PFSK-1 (cell line): ENCODE data around the gene RARB.

Experiments used
- FOXP2 ChIP-seq: optimal IDR thresholded peaks from 2 replicates; pipeline ENCODE3; 2011; ENCODE audit warnings: borderline replicate concordance, control low read depth, inconsistent platforms; ENCODE audit not compliant: insufficient read depth; ENCODE audit errors: extremely low read length, extremely low read depth
- POLR2AphosphoS5 ChIP-seq: IDR thresholded peaks from 2 replicates; pipeline ENCODE4 v1.6.1; 2012; ENCODE audit warnings: low read depth, mild to moderate bottlenecking, control low read depth, low read length, moderate library complexity
- SIN3A ChIP-seq: IDR thresholded peaks from 2 replicates; pipeline ENCODE4 v1.6.1; 2012; ENCODE audit warnings: mild to moderate bottlenecking, low read length, moderate library complexity, borderline replicate concordance; ENCODE audit not compliant: insufficient read depth
- TAF1 ChIP-seq: IDR thresholded peaks from 2 replicates; pipeline ENCODE4 v1.6.1; 2012; ENCODE audit warnings: low read length, control low read depth, borderline replicate concordance; ENCODE audit not compliant: insufficient read depth
- TF ChIP-seq, protein P1 (sequence below), 2 experiments: IDR thresholded peaks; 2 replicates each; pipeline versions ENCODE4 v1.6.1 to v1.8.0; 2011 to 2012; ENCODE audit warnings: low read depth in 2 of 2, low read length in 2 of 2, control low read depth in 1 of 2, inconsistent platforms in 1 of 2, mild to moderate bottlenecking in 1 of 2, moderate library complexity in 1 of 2; ENCODE audit not compliant: insufficient read depth in 1 of 2

The RARB gene

DNA sequence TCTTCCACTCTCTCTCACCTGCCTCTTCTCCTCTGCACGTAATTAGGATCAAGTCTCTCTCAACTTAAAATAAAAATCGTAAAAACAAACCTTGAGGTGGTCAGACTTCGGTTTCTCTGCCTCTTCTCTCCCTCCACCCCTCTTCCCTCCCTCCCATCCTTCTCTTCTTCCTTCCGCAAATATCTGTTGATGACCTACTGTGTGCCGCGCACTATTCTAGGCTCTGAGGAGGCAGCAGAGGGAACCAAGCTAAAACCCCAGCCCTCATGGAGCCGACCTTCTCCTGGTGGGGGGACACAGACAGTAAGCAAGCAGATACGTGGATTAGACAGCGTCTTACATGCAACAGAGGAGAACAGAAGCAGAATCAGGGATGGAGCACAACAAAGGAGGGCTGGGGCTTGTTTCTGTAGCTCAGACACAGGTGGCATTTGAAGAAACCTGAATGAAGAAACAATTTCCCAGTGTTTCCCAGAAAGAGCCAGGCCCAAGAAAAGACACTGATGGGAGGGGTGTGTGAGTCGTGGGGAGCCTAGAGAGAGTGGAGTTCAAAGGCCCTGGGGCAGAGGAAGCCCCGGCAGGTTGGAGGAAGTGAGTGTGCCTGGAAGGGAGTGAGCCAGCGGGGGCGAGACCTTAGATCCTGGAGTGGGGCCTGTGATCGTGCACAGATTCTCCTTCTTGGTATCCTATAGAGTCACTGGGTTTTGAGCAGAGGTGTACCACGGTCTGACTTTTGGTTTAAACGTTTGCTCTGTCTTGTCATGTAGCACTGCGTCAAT is 156.1 kb downstream of the RARB start:
- TF ChIP-seq TAF1: no peak
- TF ChIP-seq, protein P1, sequence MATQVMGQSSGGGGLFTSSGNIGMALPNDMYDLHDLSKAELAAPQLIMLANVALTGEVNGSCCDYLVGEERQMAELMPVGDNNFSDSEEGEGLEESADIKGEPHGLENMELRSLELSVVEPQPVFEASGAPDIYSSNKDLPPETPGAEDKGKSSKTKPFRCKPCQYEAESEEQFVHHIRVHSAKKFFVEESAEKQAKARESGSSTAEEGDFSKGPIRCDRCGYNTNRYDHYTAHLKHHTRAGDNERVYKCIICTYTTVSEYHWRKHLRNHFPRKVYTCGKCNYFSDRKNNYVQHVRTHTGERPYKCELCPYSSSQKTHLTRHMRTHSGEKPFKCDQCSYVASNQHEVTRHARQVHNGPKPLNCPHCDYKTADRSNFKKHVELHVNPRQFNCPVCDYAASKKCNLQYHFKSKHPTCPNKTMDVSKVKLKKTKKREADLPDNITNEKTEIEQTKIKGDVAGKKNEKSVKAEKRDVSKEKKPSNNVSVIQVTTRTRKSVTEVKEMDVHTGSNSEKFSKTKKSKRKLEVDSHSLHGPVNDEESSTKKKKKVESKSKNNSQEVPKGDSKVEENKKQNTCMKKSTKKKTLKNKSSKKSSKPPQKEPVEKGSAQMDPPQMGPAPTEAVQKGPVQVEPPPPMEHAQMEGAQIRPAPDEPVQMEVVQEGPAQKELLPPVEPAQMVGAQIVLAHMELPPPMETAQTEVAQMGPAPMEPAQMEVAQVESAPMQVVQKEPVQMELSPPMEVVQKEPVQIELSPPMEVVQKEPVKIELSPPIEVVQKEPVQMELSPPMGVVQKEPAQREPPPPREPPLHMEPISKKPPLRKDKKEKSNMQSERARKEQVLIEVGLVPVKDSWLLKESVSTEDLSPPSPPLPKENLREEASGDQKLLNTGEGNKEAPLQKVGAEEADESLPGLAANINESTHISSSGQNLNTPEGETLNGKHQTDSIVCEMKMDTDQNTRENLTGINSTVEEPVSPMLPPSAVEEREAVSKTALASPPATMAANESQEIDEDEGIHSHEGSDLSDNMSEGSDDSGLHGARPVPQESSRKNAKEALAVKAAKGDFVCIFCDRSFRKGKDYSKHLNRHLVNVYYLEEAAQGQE (IDR thresholded peaks at IDR 0.05; ENCODE audit: insufficient read depth in 1 of 2, low read depth in 2 of 2, low read length in 2 of 2): no peak

DNA sequence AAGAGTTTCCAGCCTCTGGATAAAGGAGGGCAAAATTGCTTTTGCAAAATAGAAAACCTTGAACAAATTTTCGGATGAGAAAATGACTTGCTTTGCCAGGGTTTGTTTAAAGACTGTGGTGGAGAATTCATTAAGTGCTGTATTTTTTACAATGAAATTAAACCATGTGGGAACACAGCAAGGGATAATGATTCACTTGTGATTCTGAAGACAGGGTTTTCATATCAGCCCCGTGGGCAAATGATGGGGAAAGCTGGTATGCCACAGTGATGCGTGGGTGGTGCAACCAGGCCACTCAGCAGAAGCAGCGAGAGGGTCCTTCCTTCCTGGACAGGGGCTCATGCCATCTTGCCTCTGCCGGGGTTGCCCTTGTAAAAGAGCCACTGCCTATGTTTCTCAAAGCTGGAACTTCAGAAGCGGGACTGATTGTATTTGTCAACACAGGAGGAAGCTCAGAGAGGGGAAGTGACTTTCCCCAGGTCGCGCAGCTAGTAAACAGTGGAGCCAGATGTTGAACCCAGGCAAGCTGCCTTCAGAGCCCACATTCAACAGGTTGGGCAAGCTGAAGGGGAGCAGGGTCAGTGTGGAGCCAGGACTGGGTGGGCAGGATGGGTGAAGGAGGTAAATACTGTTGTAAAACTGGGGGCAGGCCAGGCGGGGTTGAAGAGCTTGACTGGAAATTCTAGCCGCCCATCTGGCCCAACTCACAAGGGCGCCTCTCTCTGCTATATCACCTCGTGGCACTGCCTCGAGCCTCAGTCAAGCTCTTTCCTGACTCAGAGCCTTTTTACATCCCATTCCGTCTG is 157.5 kb downstream of the RARB start:
- TF ChIP-seq FOXP2 (no peak), POLR2AphosphoS5 (no peak), TAF1 (no peak), SIN3A (no peak)
- TF ChIP-seq, protein P1 (IDR thresholded peaks at IDR 0.05; ENCODE audit: insufficient read depth in 1 of 2, low read depth in 2 of 2, low read length in 2 of 2): no peak

DNA sequence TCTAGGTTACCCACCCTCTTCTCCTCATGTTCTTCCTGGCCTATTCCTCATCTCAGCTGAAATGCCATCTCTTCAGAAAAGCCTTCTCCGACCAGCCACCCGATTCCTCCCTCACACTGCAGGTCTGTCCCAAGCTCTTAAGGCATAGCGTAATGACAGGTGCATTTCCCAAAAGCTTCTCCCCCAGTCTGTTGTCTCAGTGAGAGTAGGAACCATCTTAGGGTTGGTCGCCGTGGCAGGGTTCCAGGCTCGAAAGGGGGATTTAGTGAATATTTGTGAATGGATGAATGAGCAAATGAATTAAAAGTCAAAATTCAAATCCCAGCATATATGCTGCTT is 158.1 kb downstream of the RARB start:
- no peak for TF ChIP-seq FOXP2
- no peak for TF ChIP-seq TAF1
- TF ChIP-seq, protein P1 (IDR thresholded peaks at IDR 0.05; ENCODE audit: insufficient read depth in 1 of 2, low read depth in 2 of 2, low read length in 2 of 2): no peak
- no peak for TF ChIP-seq SIN3A
- TF ChIP-seq POLR2AphosphoS5: no peak

DNA sequence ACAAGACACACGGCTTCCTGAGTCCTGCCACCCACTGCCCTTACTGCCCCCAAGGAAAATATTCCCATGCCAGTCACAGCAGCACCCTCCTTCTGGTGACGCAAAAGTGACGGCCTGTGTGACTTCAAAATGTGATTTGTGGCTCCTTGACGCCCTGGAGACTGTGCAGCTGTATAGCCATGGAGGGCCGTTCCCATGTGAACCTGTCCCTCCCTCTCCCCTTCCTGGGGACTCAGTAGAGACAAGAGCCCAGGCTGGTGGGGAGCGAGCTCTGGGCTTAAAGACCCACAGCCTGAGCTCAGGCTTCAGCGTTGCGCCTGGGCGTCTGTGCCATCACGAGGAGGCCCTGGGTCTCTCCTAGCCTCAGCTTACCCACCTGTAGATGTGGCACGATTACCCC is 158.5 kb downstream of the RARB start:
- TF ChIP-seq FOXP2 (no peak), TAF1 (no peak)

DNA sequence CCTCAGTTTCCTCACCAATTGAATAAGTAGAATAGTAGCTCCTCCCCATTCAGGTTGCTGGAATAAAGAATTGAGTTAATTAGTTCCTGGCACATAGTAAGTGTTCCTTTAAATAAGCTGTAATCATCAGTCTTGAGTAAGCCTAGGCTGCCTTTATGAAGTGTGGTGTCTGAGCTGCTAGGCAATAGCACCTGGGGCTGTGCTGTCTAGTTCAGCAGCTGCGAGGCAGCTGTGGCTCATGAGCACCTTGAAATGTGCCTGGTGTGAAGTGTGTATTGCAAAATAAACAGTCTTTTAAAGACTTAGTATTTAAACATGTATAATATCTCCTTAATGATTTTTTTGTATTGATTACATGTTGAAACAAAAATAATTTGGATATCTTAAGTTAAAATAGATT is 159.0 kb downstream of the RARB start:
- TF ChIP-seq, protein P1 (IDR thresholded peaks at IDR 0.05; ENCODE audit: insufficient read depth in 1 of 2, low read depth in 2 of 2, low read length in 2 of 2): no peak
- TF ChIP-seq SIN3A (no peak), FOXP2 (no peak), TAF1 (no peak), POLR2AphosphoS5 (no peak)
